Measurements from ENCODE around the gene EDRF1. TPM values are rescaled to one million over a fixed set of nuclear protein-coding genes. Genes with fewer than 3 reads are reported as not detected.
"Not testable (repeated sequence)": the region's sequence is repeated elsewhere in the genome, so short reads cannot be mapped to it uniquely, and the experiment has no call there.

EDRF1 gene
- total and polyA plus RNA-seq, 2 donors, result 27.3 to 43.1 TPM

GRCh38 chr10:125689955-125690569 lies 29.4 kb upstream of the EDRF1 start:
- no peak for DNase-seq (ENCODE audit: low read depth in 6 of 9, low spot score in 9 of 9)
- Histone ChIP-seq H3K4me1 (ENCODE audit: control insufficient read depth in 2 of 2, insufficient read depth in 2 of 2, low read length in 2 of 2) (no peaks in the 10 kb centered on the region), H3K4me3 (ENCODE audit: low read length in 2 of 2) (no peak overlapping the region), H3K9me3 (ENCODE audit: control insufficient read depth in 2 of 2, insufficient read depth in 1 of 2, low read length in 1 of 2) (no peaks in the 10 kb centered on the region), H3K27me3 (ENCODE audit: control insufficient read depth in 2 of 2, insufficient read depth in 1 of 2, low read length in 1 of 2) (no peaks in the 10 kb centered on the region), H3K36me3 (ENCODE audit: control insufficient read depth in 2 of 2, insufficient read depth in 2 of 2, low read length in 1 of 2) (no peaks in the 10 kb centered on the region), H3K27ac (ENCODE audit: low read depth in 1 of 2, low read length in 1 of 2) (no peak overlapping the region)
- WGBS, result 90% methylated on average over 8 of the region's 8 CpGs

- 94% methylated on average over 19 of the region's 19 CpGs for WGBS
Measured at GRCh38 chr10:125691160-125691981, 28.1 kb upstream of the EDRF1 start.

DNA sequence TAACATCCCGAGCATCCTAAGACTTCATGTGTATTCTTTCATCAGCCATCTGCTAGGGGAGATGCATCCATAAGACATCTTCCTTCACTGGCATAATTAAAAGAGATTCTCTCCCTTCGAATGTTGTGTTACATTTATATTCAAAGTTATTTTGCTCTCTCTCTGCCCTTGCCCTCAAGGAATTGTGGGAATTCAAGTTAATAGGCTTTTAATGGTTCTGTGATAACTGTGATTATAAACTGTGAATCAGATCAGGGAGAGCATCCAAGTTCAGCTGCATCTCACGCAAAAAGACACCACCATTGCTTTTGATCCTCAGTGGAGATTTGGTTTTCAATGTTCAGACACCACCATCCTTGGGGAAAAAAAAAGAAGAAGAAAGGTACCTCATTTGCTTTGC lies 27.3 kb upstream of the EDRF1 start:
- WGBS, result 67% methylated on average over 3 of the region's 3 CpGs
- H3K36me3 ChIP-seq (ENCODE audit: control insufficient read depth in 2 of 2, insufficient read depth in 2 of 2, low read length in 1 of 2), result no peaks in the 10 kb centered on the region
- no peak for DNase-seq (ENCODE audit: low read depth in 6 of 9, low spot score in 9 of 9)
- H3K4me1 ChIP-seq (ENCODE audit: control insufficient read depth in 2 of 2, insufficient read depth in 2 of 2, low read length in 2 of 2), result no peaks in the 10 kb centered on the region
- H3K4me3 ChIP-seq (ENCODE audit: low read length in 2 of 2), result no peak overlapping the region
- no peak overlapping the region for H3K27ac ChIP-seq (ENCODE audit: low read depth in 1 of 2, low read length in 1 of 2)
- no peaks in the 10 kb centered on the region for H3K27me3 ChIP-seq (ENCODE audit: control insufficient read depth in 2 of 2, insufficient read depth in 1 of 2, low read length in 1 of 2)
- no peaks in the 10 kb centered on the region for H3K9me3 ChIP-seq (ENCODE audit: control insufficient read depth in 2 of 2, insufficient read depth in 1 of 2, low read length in 1 of 2)

More at GRCh38 chr10:125691160-125691981, 28.1 kb upstream of the EDRF1 start:
- Histone ChIP-seq H3K4me3 (ENCODE audit: low read length in 2 of 2) (no peak overlapping the region), H3K9me3 (ENCODE audit: control insufficient read depth in 2 of 2, insufficient read depth in 1 of 2, low read length in 1 of 2) (no peaks in the 10 kb centered on the region), H3K4me1 (ENCODE audit: control insufficient read depth in 2 of 2, insufficient read depth in 2 of 2, low read length in 2 of 2) (no peaks in the 10 kb centered on the region), H3K27me3 (ENCODE audit: control insufficient read depth in 2 of 2, insufficient read depth in 1 of 2, low read length in 1 of 2) (no peaks in the 10 kb centered on the region), H3K36me3 (ENCODE audit: control insufficient read depth in 2 of 2, insufficient read depth in 2 of 2, low read length in 1 of 2) (no peaks in the 10 kb centered on the region), H3K27ac (ENCODE audit: low read depth in 1 of 2, low read length in 1 of 2) (no peak overlapping the region)
- DNase-seq (ENCODE audit: low read depth in 6 of 9, low spot score in 9 of 9), result no peak

DNA sequence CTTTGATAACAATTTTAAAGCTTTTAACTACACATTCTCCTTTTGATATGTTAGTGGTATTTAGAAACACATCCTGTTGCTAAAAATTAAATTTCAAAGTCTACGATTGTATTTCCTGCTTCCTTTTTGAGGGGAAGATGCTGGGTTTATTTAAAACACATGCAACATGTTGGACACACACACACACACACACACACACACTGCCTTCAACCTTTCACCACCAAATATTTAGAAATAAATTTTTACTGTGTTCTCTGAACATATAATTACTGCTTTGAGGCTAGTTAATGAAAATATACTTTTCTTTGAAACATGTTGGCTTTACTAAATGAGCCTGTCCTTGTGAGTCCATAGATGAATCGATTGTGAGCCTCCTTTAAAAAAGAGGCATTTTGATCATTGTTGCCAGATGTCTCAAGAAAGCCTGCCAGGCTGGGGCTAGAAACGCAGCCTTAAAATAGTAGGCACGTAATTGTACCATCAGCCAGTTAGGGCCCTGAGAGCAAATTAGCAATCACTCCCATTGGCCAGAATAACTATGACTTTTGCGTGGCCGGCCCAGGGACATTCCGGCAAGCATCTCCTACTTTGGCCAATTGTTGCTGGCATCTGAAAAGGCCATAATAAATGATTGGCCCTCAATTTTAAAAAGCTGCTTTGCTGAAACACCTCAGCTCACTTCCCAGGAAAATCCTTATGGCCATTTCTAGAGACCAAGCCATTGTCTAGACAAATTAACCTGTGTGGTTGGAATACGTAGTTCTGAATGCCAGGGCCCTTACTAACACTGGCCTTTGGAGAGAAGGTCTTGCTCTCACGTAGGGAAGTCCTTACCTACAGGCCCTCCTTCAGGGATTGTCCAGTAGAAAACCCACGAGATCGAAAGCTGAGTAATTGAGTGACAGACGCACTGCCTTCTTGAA lies 26.6 kb upstream of the EDRF1 start:
- Histone ChIP-seq H3K36me3 (ENCODE audit: control insufficient read depth in 2 of 2, insufficient read depth in 2 of 2, low read length in 1 of 2) (no peaks in the 10 kb centered on the region), H3K4me1 (ENCODE audit: control insufficient read depth in 2 of 2, insufficient read depth in 2 of 2, low read length in 2 of 2) (no peaks in the 10 kb centered on the region), H3K27me3 (ENCODE audit: control insufficient read depth in 2 of 2, insufficient read depth in 1 of 2, low read length in 1 of 2) (no peaks in the 10 kb centered on the region), H3K9me3 (ENCODE audit: control insufficient read depth in 2 of 2, insufficient read depth in 1 of 2, low read length in 1 of 2) (no peaks in the 10 kb centered on the region), H3K27ac (ENCODE audit: low read depth in 1 of 2, low read length in 1 of 2) (no peak overlapping the region), H3K4me3 (ENCODE audit: low read length in 2 of 2) (no peak overlapping the region)
- WGBS, result 88% methylated on average over 12 of the region's 12 CpGs
- no peak for DNase-seq (ENCODE audit: low read depth in 6 of 9, low spot score in 9 of 9)

DNA sequence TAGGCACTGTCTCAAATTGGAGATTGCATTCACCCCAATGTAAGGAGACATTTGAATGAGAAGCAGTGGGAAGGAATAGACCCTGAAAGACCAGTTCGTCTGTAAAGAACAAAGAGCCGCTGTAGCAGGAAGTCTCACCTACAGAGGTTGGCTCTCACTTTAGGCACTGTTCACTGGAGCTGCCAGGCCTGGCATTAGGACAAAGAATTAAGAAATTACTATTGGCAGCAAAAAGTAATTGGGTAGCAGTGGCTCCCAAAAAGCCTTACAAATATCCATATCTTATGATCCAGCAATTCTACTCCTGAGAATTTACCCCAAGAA lies 26.0 kb upstream of the EDRF1 start:
- H3K27ac ChIP-seq (ENCODE audit: low read depth in 1 of 2, low read length in 1 of 2), result no peak overlapping the region

DNA sequence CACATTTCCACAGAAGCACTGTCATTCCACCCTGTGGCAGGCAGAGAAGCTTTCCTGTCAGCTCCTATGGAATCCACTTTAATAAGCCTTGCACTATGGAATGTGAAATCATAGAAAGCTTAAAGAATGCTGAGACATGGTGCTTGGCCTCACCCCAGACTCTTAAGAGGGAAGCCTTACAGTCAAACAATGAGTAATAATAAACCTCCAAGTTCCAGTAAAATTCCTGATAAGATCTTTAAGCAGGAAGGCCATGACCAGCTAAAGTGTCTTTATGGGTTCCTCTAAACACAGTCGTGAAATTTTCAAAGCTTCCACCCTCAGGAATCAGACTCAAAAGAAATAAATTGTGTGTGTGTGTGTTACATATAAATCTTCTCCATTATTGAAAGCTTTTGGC lies 24.6 kb upstream of the EDRF1 start:
- H3K27ac ChIP-seq (ENCODE audit: low read depth in 1 of 2, low read length in 1 of 2), result no peak overlapping the region

More for the DNA sequence above, 26.0 kb upstream of the EDRF1 start:
- no peak for DNase-seq (ENCODE audit: low read depth in 6 of 9, low spot score in 9 of 9)
- Histone ChIP-seq H3K4me3 (ENCODE audit: low read length in 2 of 2) (no peak overlapping the region), H3K9me3 (ENCODE audit: control insufficient read depth in 2 of 2, insufficient read depth in 1 of 2, low read length in 1 of 2) (no peaks in the 10 kb centered on the region), H3K4me1 (ENCODE audit: control insufficient read depth in 2 of 2, insufficient read depth in 2 of 2, low read length in 2 of 2) (no peaks in the 10 kb centered on the region), H3K36me3 (ENCODE audit: control insufficient read depth in 2 of 2, insufficient read depth in 2 of 2, low read length in 1 of 2) (no peaks in the 10 kb centered on the region), H3K27me3 (ENCODE audit: control insufficient read depth in 2 of 2, insufficient read depth in 1 of 2, low read length in 1 of 2) (no peaks in the 10 kb centered on the region)
- WGBS, result 90% methylated on average over 2 of the region's 2 CpGs

GRCh38 chr10:125696884-125697283 lies 22.6 kb upstream of the EDRF1 start:
- H3K4me1 ChIP-seq (ENCODE audit: control insufficient read depth in 2 of 2, insufficient read depth in 2 of 2, low read length in 2 of 2); H3K27ac ChIP-seq (ENCODE audit: low read depth in 1 of 2, low read length in 1 of 2): not testable (repeated sequence)
- 96% methylated on average over 6 of the region's 6 CpGs for WGBS

More for the DNA sequence above, 24.6 kb upstream of the EDRF1 start:
- Histone ChIP-seq H3K36me3 (ENCODE audit: control insufficient read depth in 2 of 2, insufficient read depth in 2 of 2, low read length in 1 of 2) (no peaks in the 10 kb centered on the region), H3K4me3 (ENCODE audit: low read length in 2 of 2) (no peak overlapping the region), H3K9me3 (ENCODE audit: control insufficient read depth in 2 of 2, insufficient read depth in 1 of 2, low read length in 1 of 2) (no peaks in the 10 kb centered on the region), H3K27me3 (ENCODE audit: control insufficient read depth in 2 of 2, insufficient read depth in 1 of 2, low read length in 1 of 2) (no peaks in the 10 kb centered on the region), H3K4me1 (ENCODE audit: control insufficient read depth in 2 of 2, insufficient read depth in 2 of 2, low read length in 2 of 2) (no peaks in the 10 kb centered on the region)
- 25% methylated on average over 1 of the region's 1 CpG for WGBS
- no peak for DNase-seq (ENCODE audit: low read depth in 6 of 9, low spot score in 9 of 9)

GRCh38 chr10:125698481-125698998 lies 21.0 kb upstream of the EDRF1 start:
- H3K36me3 ChIP-seq (ENCODE audit: control insufficient read depth in 2 of 2, insufficient read depth in 2 of 2, low read length in 1 of 2), result no peaks in the 10 kb centered on the region
- no peak for DNase-seq (ENCODE audit: low read depth in 6 of 9, low spot score in 9 of 9)
- no peak overlapping the region for H3K27ac ChIP-seq (ENCODE audit: low read depth in 1 of 2, low read length in 1 of 2)
- 90% methylated on average over 9 of the region's 9 CpGs for WGBS
- no peaks in the 10 kb centered on the region for H3K27me3 ChIP-seq (ENCODE audit: control insufficient read depth in 2 of 2, insufficient read depth in 1 of 2, low read length in 1 of 2)
- no peaks in the 10 kb centered on the region for H3K9me3 ChIP-seq (ENCODE audit: control insufficient read depth in 2 of 2, insufficient read depth in 1 of 2, low read length in 1 of 2)
- H3K4me3 ChIP-seq (ENCODE audit: low read length in 2 of 2), result no peak overlapping the region
- no peaks in the 10 kb centered on the region for H3K4me1 ChIP-seq (ENCODE audit: control insufficient read depth in 2 of 2, insufficient read depth in 2 of 2, low read length in 2 of 2)

More at GRCh38 chr10:125696884-125697283, 22.6 kb upstream of the EDRF1 start:
- not testable (repeated sequence) for H3K36me3 ChIP-seq (ENCODE audit: control insufficient read depth in 2 of 2, insufficient read depth in 2 of 2, low read length in 1 of 2); DNase-seq (ENCODE audit: low read depth in 6 of 9, low spot score in 9 of 9); H3K27me3 ChIP-seq (ENCODE audit: control insufficient read depth in 2 of 2, insufficient read depth in 1 of 2, low read length in 1 of 2); H3K4me3 ChIP-seq (ENCODE audit: low read length in 2 of 2); H3K9me3 ChIP-seq (ENCODE audit: control insufficient read depth in 2 of 2, insufficient read depth in 1 of 2, low read length in 1 of 2)
